ENCODE results near the gene LATS1.

Gene LATS1

DNA sequence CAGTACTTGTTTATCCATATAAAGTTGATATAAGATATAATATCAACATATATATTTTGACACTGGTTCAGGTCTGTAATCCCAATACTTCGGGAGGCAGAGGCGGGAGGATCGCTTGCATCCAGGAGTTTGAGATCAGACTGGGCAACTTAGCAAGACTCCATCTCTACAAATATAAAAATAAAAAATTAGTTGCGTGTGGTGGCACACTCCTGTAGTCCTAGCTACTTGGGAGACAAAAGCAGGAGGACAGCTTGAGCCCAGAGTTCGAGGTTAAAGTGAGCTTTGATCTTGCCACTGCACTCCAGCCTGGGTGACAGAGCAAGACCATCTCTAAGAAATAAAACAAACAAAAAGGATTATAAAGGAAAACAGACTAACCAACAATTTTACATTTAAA is 60.5 kb downstream of the LATS1 start:
- no peak for DNase-seq

DNA sequence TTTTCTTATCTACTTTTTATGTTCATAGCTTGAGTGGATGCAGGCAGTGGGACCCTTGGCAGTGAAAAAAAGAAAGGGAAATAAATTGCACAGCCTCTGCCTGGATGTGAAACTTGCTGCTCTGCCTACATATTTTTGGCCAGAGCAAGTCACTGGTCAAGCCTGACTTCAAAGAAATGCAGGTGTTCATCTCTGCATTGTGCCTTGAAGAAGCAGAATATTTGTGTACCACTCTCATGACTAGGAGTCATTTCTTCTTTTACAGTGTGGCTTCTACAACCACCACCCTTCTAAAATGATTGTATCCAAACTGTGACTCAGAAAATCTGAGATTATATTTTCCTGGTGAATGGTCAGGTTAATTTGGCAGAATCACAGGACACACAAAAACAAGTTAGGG is 66.8 kb downstream of the LATS1 start:
- no peak for DNase-seq

DNA sequence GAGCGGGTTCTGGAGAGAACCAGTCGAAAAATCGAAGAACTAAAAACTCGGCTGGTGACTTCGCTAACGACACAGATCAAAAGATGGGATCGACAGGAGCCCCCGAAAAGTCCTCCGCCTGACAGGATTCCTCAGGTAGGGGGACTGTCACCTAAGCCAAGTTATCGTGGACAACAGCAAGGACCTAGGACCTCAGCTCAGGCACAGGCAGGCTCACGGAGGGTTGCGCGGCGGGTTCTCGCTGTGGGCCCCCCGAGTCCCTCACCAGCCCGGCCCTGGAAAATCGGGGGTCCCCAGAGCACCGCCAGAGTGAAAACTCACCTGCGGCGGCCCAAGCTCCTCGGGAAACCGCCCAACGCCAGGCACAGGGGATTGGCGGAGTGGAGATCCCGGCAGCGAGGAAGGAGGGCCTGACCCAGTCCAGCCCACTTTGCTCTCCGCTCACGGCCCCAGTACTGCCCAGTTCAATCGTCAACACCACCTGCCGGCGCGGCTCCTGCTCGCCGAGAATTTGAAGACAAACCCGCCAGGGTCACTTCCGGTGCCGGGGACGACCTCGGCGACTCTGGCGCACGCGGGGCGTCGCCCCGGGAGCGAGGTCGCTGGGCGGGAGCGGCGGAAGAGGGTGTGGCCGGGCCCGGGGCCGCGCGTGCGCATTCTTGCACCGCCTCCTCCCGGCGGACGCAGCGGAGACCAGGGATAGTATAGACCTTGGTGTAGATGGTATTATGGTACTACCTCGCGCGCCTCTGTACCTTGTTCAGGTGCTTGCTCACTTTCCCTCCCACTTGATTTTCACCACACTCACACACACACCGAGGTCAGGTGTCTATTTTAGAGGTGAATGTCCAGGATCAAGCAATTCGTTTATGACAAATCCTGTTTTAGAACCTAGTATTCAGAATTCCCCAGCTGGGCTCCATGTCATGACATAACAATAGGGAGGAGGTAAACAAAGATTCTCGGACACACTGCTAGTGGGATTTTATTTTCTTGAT is 69.5 kb downstream of the LATS1 start, which contains the start of gene KATNA1:
TSS of gene KATNA1 (minus strand) at position 567 of the 998 bp plus-strand sequence. CDS start 10,167 bp downstream, outside the sequence.
- DNase-seq = peak; percentile 88 to 89

DNA sequence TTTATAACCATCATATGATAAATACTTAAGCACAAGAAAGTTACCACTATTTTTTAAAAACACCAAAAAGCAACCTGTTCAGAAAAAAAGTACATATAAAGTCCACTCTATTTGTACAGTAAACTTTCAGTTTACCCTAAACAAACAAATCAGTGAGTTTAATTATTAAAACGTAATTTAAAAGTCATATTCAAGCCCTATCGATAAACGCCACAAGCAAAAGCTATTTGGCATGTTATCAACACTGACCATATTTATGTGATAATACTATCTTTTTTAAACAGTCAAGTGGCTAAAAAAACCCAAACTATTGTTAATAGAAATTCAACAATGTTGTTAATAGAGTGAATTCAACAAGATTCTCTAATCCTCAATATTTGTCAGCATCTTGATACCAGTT is 71.3 kb downstream of the LATS1 start:
- no peak for DNase-seq

DNA sequence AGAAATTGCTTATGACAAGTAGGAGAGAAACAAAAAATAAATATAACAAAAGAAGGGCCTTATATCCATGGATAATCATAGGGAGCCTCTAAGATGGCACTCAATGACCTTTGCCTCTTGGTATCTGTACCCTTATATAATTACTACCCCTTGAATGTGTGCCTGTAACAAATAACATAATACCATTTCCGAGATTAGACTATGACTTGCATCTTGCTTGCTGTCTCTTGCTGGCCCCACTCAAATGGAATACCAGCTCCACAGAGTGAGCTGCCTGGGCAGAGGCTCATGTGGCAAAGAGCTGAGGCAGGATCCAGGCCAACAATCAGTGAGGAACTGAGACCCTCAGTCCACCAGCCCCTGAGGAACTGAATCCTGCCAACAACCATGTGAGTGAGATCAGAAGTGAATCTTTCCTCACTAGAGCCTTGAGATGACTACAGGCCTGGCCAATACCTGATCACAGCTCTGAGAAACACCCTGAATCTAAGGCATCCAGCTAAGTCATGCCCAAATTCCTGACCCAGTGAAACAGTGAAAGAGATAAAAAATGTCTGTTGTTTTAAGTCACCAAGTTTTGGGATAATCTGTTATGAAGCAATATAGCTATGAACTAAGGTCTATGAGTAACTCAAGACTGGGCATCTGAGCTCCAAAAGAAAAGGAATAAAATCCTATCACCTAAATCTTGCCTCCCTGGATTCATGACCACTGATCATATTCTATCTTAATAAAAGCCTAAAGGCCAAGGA is 74.9 kb downstream of the LATS1 start:
- no peak for DNase-seq

DNA sequence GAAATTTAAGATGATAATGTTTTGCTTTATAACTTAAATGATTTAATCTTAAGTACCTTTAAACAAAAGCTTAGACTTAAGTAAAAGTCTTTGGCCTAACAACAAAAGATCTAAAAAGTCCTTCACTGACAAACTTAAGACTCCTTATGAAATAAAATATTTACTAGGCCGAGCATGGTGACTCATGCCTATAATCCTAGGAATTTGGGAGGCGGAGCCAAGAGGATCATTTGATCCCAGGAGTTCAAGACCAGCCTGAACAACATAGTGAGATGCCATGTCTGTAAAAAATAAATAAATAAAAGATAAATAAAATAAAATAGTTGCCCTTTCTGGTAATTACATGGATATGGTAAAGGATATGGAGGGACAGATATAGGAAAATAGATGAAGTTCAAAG is 81.8 kb downstream of the LATS1 start:
- no peak for DNase-seq

DNA sequence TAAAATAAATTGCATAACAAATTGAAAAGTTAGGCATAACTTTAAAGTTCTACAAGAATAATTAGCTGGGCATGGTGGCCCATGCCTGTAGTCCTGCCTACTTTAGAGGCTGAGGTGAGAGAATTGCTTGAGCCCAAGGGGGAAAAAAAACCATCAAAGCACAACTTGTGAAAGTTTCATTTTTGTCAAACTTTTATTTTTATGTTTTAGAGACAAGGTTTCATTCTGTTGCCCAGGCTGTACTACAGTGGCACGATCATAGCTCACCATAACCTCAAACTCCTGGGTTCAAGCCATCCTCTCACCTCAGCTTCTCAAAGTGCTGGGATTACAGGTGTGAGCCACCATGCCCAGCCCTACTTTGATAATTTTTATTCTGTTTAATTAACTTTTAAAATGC is 83.6 kb downstream of the LATS1 start:
- no peak for DNase-seq

DNA sequence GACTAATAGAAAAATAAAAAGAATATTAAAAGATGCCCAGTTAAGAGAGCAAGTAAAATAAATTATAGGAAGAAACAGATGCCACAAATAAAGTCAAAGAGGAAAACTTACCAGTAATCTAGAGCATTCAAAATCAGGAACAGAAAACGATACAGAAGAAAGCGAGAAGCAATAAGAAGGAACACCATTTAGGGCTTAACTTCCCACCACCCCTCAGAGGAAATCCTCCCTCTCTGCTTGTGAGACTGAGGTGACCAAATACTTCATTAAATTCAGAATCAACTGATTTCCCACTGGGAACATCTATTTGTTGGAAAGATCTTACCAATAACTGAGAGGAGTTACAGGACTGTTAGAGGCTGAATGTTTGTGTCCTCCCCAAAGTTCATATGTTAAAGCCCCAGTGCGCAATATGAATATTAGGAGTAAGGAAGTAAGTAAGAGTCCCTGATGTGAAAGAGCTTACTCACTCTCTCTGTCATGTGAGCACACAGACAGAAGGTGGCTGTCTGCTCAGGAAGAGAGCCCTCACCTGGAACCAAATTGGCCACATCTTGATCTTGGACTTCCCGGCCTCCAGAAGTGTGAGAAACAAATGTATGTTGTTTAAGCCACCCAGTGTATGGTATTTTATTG is 88.9 kb downstream of the LATS1 start:
- no peak for DNase-seq

DNA sequence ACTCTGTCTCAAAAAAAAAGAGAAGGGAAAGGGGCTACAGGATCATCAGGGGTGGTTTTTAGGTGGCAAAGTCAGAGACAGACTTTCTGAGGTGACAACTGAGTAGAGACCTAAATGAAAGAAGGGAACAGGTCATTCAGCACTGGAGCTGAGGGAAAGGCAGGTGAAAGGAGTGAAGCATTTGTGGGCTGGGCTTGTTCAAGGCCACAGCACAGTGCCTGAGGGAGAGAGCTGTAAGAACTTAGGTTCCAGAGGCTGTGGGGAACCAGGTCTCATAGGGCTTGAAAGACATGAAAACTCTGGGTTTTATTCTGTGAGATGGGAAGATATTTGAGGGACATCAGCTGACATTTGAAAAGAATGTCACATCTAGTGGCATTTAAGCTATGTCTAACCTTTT is 90.2 kb downstream of the LATS1 start:
- DNase-seq = no peak

DNA sequence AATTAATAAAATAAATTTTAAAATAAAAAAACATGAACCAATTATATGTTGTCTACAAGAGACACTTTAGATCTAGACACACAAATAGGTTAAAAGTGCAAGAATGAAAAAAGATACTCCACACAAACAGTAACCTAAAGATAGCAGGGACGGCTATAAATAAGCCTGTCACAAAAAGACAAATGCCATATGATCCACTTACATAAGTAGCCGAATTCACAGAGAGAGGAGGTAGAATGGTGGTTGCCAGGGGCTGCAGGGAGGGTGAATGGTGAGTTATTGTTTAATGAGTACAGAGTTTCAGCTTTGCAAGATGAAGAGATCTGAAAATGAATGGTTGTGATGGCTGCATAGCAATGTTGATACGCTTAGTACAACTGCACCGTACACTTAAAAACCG is 102.1 kb downstream of the LATS1 start:
- DNase-seq = no peak

DNA sequence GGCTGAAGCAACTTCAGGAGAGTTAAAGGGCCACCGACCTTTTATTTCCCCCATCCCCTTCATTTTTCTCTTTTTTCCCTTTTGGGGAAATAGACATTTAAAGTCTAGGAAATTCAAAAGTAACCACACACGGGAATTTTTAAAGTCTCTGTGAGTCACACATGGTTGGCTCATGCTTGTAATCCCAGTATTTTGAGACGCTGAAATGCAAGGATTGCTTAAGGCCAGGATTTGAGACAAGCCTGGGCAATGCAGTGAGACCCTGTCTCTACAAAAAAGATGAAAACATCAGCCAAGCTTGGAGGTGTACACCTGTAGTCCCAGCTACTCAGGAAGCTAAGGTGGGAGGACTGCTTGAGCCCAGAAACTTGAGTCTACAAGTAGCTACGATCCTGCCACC is 103.6 kb downstream of the LATS1 start:
- no peak for DNase-seq

DNA sequence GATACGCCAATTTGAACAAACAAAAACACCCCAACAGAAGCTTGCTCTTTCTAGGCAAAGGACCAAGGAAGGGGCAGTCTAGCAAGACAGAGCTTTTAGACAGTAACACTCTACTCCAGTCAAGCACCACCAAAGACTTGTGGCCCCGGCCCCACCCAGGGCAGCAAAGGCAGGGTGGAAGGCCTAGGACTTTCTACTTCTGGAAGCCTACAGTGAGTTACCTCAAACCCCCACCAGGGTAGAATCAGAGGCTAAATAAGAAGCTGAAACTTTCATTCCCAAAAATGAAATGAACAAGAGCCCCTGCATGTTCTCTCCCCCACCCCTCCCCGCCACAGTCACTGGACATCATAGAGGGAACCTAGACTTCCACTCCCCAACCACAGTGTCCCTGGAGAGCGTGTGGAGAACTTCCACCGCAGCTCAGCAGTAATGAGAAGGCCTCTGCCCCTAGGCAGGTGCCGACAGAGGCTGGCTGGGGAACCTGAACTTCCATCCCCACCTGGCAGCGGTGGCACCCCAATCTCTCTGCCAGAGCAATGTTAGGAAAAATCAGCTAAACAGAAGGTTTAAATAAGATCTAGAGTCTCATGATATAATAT is 109.4 kb downstream of the LATS1 start:
- DNase-seq = no peak
